ENCODE data around the gene OPCML.
"Not testable (repeated sequence)": the region's sequence is repeated elsewhere in the genome, so short reads cannot be mapped to it uniquely, and the experiment has no call there.

OPCML gene

DNA sequence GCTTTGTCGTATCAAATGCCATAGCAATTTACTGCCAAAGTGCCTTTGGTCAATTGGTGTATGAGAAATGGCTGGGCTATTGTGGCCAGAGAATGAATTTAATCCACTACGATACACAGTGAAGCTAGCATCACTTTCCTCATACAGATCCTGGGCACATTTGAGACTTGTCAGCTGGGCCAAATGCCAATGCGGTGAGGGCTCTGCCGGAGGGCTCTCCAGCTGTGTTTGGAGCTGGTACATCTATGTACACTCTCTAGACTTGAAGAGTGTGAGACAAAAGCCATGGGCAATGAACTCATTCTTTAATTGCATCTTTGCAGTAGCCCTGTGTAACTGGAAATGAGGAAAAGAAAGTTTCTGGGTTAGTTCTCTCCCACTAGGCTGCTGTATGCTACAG lies 1109.0 kb downstream of the OPCML start:
- no peak for DNase-seq (ENCODE audit: low read depth)

DNA sequence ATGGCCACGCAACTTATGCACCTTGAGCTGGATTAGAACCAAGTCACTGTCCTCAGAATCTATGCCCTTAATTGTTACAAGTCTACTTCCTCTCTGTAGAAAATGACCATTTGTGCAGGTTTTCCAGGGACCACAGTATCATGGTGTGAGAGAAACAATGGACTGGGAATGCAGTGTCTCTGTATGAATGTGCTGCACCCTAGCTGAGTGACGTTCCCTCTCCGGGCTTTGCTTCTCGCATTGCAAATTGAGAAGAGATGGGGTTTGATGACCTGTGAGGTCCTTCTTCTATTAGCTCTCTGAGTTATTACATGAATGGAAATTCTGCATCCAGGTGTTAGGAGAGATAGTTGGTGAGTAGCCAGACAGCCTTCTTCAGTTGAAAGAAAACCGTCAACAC lies 1109.6 kb downstream of the OPCML start:
- no peak for DNase-seq (ENCODE audit: low read depth)

DNA sequence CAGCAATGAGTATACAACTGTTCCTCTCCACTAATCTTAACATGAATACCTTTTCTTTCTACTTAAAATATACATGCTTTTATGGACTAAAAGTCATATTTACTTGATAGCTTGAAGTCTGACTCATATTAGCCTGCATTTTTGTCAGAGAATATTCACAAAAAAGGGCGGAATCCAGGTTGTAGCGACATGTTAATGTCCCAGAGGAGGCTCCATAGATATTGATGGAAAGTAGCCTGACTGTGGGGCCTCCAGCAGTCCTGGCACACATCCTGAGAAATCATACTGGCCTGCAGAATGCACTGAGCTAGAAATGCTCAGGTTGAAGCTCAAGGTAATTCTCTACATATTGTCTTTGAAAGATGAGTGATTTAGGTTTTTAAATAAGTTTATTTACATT lies 1110.7 kb downstream of the OPCML start:
- no peak for DNase-seq (ENCODE audit: low read depth)

DNA sequence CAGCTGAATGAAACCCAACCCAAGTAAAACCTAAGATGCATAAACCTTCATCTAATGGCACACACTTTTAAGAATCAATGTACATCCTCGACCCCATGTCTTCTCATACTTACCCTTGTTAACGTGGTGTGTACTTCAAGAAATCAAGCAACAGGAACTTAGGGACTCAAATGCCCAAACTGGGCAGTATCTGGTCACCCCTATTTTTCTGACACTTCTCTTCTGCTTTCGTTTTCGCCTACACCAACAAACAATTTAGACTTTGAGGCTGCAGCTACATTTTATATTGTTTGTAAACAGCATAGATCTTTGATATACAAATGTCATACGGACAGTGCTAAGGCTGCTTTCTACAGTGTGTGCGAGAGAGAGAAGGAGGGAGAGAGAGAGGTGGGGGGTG lies 1117.8 kb downstream of the OPCML start:
- no peak for DNase-seq (ENCODE audit: low read depth)

DNA sequence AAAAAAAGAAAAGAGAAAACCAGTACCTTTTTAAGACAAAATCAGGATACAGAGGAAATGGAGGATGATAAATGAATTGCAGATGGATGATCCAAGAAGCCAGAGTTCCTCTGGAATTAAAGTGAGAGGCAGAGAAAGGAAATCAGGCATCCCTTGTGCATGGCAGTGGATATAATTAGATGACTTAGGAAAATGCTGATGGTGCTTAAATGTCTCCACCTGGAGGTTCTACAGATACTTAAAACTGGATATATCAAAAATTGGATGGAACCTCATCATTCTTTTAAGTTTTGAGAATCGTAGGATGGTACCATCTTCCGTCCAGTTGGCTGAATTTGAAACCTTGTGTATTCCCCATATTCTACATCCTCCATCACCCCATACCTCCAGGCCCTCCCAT lies 1121.9 kb downstream of the OPCML start:
- DNase-seq (ENCODE audit: low read depth): no peak

DNA sequence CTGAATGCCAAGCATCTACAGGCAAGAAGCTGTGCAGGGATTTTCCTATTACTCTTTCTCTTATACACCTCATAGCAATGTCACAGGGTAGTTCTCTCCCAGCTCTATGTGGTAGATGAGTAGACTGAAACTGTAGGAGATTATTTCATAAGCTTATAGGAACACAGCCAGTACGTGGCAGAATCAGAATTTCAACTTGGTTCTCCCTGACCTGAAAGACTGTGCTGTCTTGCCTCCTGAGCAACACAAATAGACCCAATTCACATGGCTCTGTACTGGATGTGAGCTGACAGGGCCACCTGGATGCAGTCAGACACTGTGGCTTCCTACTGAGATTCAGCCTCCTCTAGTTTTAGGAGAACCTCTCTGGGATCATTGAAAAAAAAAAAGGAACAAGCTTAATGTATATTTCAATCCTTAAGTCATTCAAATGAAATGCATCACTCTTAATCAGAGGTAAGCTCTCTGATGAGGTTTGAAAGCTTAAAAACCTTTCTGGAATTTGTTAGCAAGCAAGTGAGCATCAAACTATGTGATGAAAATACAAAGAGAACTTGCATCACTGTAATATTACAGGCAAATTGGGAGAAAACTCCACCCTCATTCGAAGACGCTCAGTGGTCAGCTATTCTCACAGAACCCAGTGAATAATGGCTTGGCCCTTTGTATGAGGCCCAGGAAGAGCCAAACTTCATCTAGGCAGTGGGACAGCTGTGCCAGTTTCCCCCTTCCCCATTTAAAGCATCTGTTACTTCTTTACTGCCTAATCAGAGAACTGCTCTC lies 1122.5 kb downstream of the OPCML start:
- DNase-seq (ENCODE audit: low read depth): peak; percentile 10

DNA sequence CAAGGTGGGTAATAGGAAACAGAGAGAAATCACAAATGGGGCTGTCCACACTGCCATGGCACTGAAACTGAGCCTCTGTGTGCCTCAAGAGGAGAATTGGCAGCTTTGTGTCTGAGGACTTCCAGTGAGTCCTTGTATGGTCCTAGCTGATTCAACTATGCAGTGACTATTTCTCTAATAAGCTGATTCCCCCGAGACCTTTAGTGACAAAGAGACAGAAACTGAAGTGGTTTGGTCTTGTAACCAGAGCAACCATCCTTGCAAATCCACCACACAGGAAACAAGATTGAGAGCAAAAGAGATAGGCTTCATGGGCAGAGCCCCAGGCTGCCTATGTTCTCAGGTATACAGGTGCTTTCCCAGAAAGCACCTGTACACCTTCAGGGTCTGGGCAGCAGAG lies 1123.4 kb downstream of the OPCML start:
- no peak for DNase-seq (ENCODE audit: low read depth)

DNA sequence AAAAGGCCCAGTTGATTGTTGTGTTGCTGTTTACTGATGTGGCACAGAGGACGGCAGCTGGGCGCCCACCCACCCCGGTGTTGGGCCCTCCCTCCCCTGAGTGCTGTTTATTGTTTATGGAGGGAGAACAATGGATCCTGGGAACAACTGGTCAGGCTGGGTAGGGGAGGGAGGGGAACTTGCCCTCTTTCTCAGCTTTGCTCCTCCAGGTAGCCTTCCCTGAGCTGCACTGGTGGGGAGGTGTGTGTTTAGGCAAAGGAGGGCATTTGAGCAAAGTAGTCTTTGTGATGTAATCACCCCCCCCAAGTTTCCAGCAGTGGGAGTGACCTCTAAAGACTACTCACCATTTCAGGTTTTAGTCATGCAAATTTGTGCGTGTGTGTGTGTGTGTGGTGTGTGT lies 1126.6 kb downstream of the OPCML start:
- no peak for DNase-seq (ENCODE audit: low read depth)

DNA sequence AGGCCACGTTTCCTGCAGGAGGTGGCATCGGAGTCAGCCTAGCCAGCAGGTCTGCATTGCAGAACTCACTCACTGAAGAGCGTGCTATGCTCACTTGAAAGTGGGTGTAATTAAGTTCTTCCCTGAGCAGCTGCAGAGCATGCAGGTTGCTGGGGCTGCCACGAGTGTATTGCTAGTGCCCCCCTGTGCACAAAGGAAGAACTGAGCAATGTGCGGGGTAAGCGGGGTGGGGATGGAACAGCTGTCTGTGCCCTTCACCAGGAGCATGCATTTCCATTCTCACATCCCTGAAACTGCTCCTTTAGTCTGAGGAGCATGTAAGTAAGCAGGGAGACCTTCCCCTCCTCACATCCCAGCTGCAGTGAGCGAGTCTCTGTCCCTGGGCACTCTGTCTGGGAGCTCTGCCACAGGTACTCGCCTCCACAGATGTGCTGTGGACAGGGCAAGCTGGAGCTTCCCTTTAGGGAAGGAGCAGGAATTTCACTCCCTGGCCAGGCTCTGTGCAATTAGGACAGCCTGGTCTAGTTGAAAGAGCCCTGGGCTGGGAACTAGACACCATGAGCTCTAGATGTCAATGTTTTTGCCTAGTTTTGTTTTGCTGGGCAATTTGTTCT lies 1130.1 kb downstream of the OPCML start:
- no peak for DNase-seq (ENCODE audit: low read depth)

DNA sequence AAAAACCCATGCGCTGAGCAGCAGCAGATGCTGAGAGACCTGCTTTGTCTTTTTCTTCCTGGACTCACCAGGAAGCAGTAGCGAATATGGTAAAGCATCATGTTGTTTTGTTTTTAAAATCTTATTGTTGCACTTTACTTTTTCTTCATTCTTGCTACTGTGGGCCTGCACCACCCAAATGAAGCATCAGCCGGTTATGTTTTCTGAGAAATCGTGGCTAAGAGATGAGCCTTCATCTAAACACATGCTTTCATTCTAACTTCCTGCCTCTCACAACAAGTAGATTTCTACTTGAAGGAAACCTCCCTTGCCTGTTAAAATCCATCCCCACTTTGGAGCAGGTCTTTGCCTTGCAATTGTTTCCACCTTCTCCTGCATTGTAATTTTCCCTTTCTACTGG lies 1136.0 kb downstream of the OPCML start:
- no peak for DNase-seq (ENCODE audit: low read depth)

DNA sequence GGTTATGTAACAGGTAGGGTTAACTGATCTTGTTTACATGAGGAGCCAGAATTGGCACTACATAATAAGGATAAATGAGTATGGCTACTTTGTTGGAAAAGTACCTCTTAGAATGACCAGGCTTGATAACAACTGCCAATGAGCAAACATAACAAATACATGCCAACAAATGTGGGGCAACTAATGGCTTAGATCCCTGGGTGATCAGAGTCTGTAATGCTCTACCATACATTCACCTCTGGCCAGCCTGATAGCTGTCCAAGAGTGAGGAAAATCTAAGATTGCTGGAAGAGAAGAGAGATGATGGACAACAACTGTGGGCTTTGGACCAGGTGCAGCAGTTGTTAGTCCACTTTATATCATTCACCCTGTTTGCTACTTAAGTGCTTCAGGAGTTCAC lies 1136.9 kb downstream of the OPCML start:
- no peak for DNase-seq (ENCODE audit: low read depth)

DNA sequence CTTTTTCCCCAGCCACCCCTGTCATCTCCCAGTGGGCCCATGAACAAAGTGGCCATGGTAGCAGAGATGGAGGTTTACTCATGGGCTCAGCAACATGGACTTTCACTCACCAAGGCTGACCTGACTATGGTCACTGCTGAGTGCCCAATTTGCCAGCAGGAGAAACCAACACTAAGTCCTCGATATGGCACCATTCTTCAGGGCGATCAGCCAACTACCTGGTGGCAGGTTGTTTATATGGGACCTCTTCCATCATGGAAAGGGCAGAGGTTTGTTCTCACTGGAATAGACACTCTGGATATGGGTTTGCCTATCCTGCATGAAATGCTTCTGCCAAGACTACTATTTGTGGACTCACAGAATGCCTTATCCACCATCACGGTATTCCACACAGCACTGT lies 1152.8 kb downstream of the OPCML start:
- no peak for DNase-seq (ENCODE audit: low read depth)

DNA sequence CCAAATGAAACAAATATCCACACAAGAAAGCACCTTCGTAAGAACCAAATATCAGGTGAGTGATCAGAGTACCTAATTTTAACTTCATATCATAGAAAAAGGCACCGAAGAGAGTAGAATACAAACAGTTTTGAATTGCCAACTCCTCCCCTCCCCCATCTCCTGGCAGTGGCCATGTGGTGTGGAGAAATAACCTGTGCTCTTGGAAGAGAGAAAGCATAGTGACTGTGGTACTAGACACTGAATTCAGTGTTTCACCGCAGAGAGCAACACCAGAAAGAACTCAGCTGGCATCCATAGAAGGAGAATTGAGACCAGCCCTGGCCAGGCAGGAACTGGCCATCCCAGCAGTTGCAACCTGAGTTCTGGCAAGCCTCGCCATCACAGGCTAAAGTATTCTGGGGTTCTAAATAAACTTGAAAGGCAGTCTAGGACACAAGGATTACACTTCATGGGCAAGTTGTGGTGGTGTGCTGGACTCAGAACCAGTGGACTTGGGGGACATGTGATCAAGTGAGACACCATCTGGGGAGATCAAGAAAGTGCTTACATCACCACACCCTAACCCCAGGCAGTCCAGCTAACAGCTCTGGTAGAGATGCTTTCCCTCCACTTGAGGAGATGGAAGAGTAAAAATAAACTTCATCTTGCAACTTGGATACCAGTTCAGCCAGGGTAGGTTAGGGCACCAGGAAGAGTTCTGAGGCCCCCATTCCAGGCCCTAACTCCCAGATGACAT lies 1158.7 kb downstream of the OPCML start:
- DNase-seq (ENCODE audit: low read depth): no peak

DNA sequence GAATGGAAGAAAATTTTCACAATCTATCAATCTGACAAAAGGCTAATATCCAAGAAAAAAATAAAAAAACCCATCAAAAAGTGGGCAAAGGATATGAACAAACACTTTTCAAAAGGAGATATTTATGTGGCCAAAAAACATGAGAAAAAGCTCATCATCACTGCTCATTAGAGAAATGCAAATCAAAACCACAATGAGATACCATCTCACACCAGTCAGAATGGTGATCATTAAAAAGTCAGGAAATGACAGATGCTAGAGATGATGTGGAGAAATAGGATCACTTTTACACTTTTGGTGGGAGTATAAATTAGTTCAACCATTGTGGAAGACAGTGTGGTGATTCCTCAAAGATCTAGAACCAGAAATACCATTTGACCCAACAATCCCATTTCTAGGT lies 1162.2 kb downstream of the OPCML start:
- DNase-seq (ENCODE audit: low read depth): not testable (repeated sequence)

DNA sequence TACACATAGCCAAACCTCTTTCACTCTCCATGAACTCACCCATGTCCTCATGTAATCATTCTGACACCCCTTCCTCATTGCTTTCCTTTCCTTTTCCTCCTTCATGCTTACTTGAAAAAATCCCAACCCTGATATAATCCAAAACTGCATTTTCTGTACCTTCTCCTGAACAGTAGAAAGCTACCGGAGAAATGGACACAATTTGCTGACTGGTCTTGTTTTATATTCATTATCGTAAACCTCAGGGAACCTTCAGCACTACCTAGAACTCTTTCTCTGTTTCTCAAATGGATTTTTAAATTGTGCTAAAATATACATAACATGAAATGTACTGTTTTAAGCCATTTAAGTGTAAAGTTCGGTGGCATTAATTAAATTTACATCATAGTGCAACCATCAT lies 1165.0 kb downstream of the OPCML start:
- no peak for DNase-seq (ENCODE audit: low read depth)

DNA sequence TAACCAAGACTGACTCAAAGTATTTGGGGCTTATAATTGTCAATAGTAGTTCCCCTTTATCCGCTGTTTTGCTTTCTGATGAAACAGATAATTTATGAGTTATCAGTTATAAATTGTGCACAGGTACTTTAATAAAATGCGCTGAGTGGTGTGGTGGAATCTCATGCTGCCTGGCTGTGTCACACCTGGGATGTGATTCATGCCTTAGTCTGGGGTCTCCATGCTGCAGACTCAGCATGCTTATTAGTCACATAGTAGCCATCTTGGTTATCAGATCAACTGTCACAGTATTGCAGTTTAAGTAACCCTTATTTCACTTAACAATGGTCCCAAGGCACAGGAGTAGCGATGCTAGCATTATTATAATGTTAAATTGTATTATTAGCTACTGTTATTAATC lies 1166.7 kb downstream of the OPCML start:
- DNase-seq (ENCODE audit: low read depth): no peak

Data from HS-5 (cell line).